Hepatic stellate cell (primary cell): ENCODE measurements around the gene JARID2.

ENCODE experiments used
- DNase-seq: peaks from one replicate; pipeline ENCODE4 v3.0.0; 2011; ENCODE audit warnings: low spot score

The JARID2 gene

GRCh38 chr6:15247500-15248450, 1.9 kb downstream of the JARID2 start:
- peak; percentile 71 for DNase-seq

GRCh38 chr6:15248451-15249370, 2.8 kb downstream of the JARID2 start:
- DNase-seq = peak; percentile 97

- DNase-seq = no peak
Observed at GRCh38 chr6:15249371-15250019, 3.6 kb downstream of the JARID2 start.

GRCh38 chr6:15250187-15251168, 4.6 kb downstream of the JARID2 start:
- DNase-seq = no peak

- DNase-seq = no peak
Observed at GRCh38 chr6:15252195-15252594, 6.3 kb downstream of the JARID2 start.

- no peak for DNase-seq
Observed at GRCh38 chr6:15253203-15254022, 7.5 kb downstream of the JARID2 start.

- DNase-seq = no peak
Observed at GRCh38 chr6:15254070-15254975, 8.5 kb downstream of the JARID2 start.

- DNase-seq = no peak
Observed at GRCh38 chr6:15255481-15255880, 9.6 kb downstream of the JARID2 start.

GRCh38 chr6:15255909-15256395, 10.1 kb downstream of the JARID2 start:
- DNase-seq = no peak

GRCh38 chr6:15256538-15257271, 10.8 kb downstream of the JARID2 start:
- DNase-seq = no peak

GRCh38 chr6:15257357-15258132, 11.7 kb downstream of the JARID2 start:
- no peak for DNase-seq

GRCh38 chr6:15259766-15260098, 13.9 kb downstream of the JARID2 start:
- DNase-seq = no peak

- no peak for DNase-seq
Observed at GRCh38 chr6:15260099-15260821, 14.4 kb downstream of the JARID2 start.

- DNase-seq = no peak
Observed at GRCh38 chr6:15263780-15264374, 18.0 kb downstream of the JARID2 start.

- DNase-seq = no peak
Observed at GRCh38 chr6:15264412-15264811, 18.5 kb downstream of the JARID2 start.
